ENCODE measurements around the gene LPA.

- TF ChIP-seq ZFP3 (CRISPR knock-in tag; IDR thresholded peaks at IDR 0.05), result no peak
- no peak for TF ChIP-seq CSRNP3 (CRISPR knock-in tag; IDR thresholded peaks at IDR 0.05)
- no peak for TF ChIP-seq ISL1 (CRISPR knock-in tag; IDR thresholded peaks at IDR 0.05)
- no peak for TF ChIP-seq ZNF8 (CRISPR knock-in tag; IDR thresholded peaks at IDR 0.05)
- TF ChIP-seq CREB5 (CRISPR knock-in tag; IDR thresholded peaks at IDR 0.05; ENCODE audit: low read depth), result no peak
- no peak for TF ChIP-seq RARB (CRISPR knock-in tag; IDR thresholded peaks at IDR 0.05)
Measured at GRCh38 chr6:160487116-160487515, 177.0 kb downstream of the LPA start.
